SK-N-SH (cell line): ENCODE data around the gene RPL28.

ENCODE experiments used
- CTCF ChIP-seq: fragments of 200-600 bp; sonication (generic); IDR thresholded peaks from 2 replicates; pipeline ENCODE4 v1.6.1; 2017; ENCODE audit warnings: antibody characterized with exemption, mild to moderate bottlenecking, moderate library complexity
- EZH2phosphoT487 ChIP-seq: fragments of 200-600 bp; sonication (generic); IDR thresholded peaks from 2 replicates; pipeline ENCODE4 v1.6.1; 2017; ENCODE audit warnings: low read depth, mixed run types, mild to moderate bottlenecking, antibody characterized with exemption, moderate library complexity, borderline replicate concordance
- FOXJ3 ChIP-seq: sonication (generic); formaldehyde crosslinking; IDR thresholded peaks from 2 replicates; pipeline ENCODE4 v1.5.1; 2020; ENCODE audit warnings: mild to moderate bottlenecking, missing genetic modification reagents
- FOXM1 ChIP-seq: IDR thresholded peaks from 2 replicates; pipeline ENCODE4 v1.4.0; 2012; ENCODE audit warnings: low read depth, mild to moderate bottlenecking
- PBX3 ChIP-seq: IDR thresholded peaks from 2 replicates; pipeline ENCODE4; 2012
- POLR2AphosphoS5 ChIP-seq: IDR thresholded peaks from 2 replicates; pipeline ENCODE4 v1.6.1; 2012; ENCODE audit warnings: low read depth, low read length
- RAD21 ChIP-seq: IDR thresholded peaks from 2 replicates; pipeline ENCODE4 v1.6.1; 2012; ENCODE audit warnings: mild to moderate bottlenecking, low read length
- RFX5 ChIP-seq: IDR thresholded peaks from 2 replicates; pipeline ENCODE4 v1.6.1; 2012; ENCODE audit warnings: mild to moderate bottlenecking, improper control_type of control experiment, low read length
- TCF12 ChIP-seq: IDR thresholded peaks from 2 replicates; pipeline ENCODE4 v1.4.0; 2012

- no peak for TF ChIP-seq POLR2AphosphoS5
- no peak for TF ChIP-seq PBX3
- TF ChIP-seq EZH2phosphoT487: no peak
- no peak for TF ChIP-seq CTCF
- TF ChIP-seq FOXJ3 (CRISPR knock-in tag): no peak
- no peak for TF ChIP-seq TCF12
- no peak for TF ChIP-seq RAD21
- no peak for TF ChIP-seq FOXM1
- TF ChIP-seq RFX5: no peak
These were observed 63.7 kb downstream of the RPL28 start for GRCh38 chr19:55449469-55449868.
